Keratinocyte (primary cell): ENCODE measurements around the gene TALDO1. TPM values are rescaled to one million over a fixed set of nuclear protein-coding genes. Genes with fewer than 3 reads are reported as not detected.
A peak's percentile ranks its signal among the peaks of the same experiment; 100 is the strongest.

Experiments
- DNase-seq: peaks from one replicate; pipeline ENCODE4 v3.0.0-alpha.2; 2011; ENCODE audit warnings: low read depth, missing footprints, low spot score
- FAIRE-seq: peaks from 2 replicates; lab custom pipeline; 2011; peaks lifted over from hg19 to GRCh38; lab: Jason Lieb, UNC
- H2AFZ ChIP-seq: 2 replicates; pipeline ENCODE4 v1.6.0; 2012; ENCODE audit warnings: low read length, control low read depth, inconsistent platforms; ENCODE audit not compliant: control insufficient read depth
- H3K27ac ChIP-seq: 2 replicates; pipeline ENCODE4 v1.5.1; 2011; ENCODE audit warnings: low read length; ENCODE audit not compliant: control insufficient read depth, insufficient read depth
- H3K27me3 ChIP-seq: 3 replicates; pipeline ENCODE4 v1.6.0; 2011; ENCODE audit warnings: low read length; ENCODE audit not compliant: control insufficient read depth, insufficient read depth; ENCODE audit errors: extremely low read depth
- H3K36me3 ChIP-seq, 2 experiments: 2 replicates in 1 of 2; 3 replicates in 1 of 2; pipeline ENCODE4 v1.5.1; 2011; ENCODE audit warnings: low read length in 2 of 2, mild to moderate bottlenecking in 1 of 2; ENCODE audit not compliant: control insufficient read depth in 2 of 2, insufficient read depth in 2 of 2; ENCODE audit errors: extremely low read depth in 1 of 2
- H3K4me1 ChIP-seq: 3 replicates; pipeline ENCODE4 v1.5.1; 2011; ENCODE audit warnings: low read length; ENCODE audit not compliant: control insufficient read depth, insufficient read depth; ENCODE audit errors: extremely low read depth
- H3K4me2 ChIP-seq: 3 replicates; pipeline ENCODE4 v1.6.0; 2011; ENCODE audit warnings: low read depth, low read length; ENCODE audit not compliant: control insufficient read depth, insufficient read depth; ENCODE audit errors: extremely low read depth
- H3K4me3 ChIP-seq, 3 experiments: fragments of 200-600 bp in 1 of 3; sonication (generic) in 1 of 3; 2 replicates in 2 of 3; 3 replicates in 1 of 3; pipeline ENCODE4 v1.5.1; 2011 to 2016; ENCODE audit warnings: low read length in 3 of 3, mild to moderate bottlenecking in 3 of 3, control low read depth in 2 of 3, inconsistent platforms in 1 of 3, low read depth in 1 of 3, mixed read lengths in 1 of 3, mixed run types in 1 of 3, moderate library complexity in 1 of 3; ENCODE audit not compliant: control insufficient read depth in 2 of 3, insufficient read depth in 2 of 3; ENCODE audit errors: extremely low read depth in 1 of 3
- H3K79me2 ChIP-seq: 2 replicates; pipeline ENCODE4 v1.6.0; 2012; ENCODE audit warnings: low read length; ENCODE audit not compliant: control insufficient read depth, insufficient read depth
- H3K9ac ChIP-seq: 3 replicates; pipeline ENCODE4 v1.6.0; 2011; ENCODE audit warnings: low read length; ENCODE audit not compliant: control insufficient read depth, insufficient read depth; ENCODE audit errors: extremely low read depth
- H3K9me1 ChIP-seq: 3 replicates; pipeline ENCODE4 v1.6.0; 2011; ENCODE audit warnings: low read length; ENCODE audit not compliant: control insufficient read depth, insufficient read depth; ENCODE audit errors: extremely low read depth
- H3K9me3 ChIP-seq: 2 replicates; pipeline ENCODE4 v1.5.1; 2012; ENCODE audit warnings: low read depth, low read length; ENCODE audit not compliant: control insufficient read depth
- H4K20me1 ChIP-seq: 3 replicates; pipeline ENCODE4 v1.6.0; 2011; ENCODE audit warnings: low read length; ENCODE audit not compliant: control insufficient read depth, insufficient read depth; ENCODE audit errors: extremely low read depth
- EZH2 ChIP-seq: IDR thresholded peaks from one replicate; pipeline ENCODE4 v1.6.1; 2012; ENCODE audit warnings: inconsistent platforms, mild to moderate bottlenecking, low read length, moderate library complexity
- dilution Hi-C: fragments of 300-500 bp; cut with MboI; formaldehyde crosslinking; loops from one replicate; pipeline ENCODE4 v1.7.0; 2020; ENCODE audit warnings: low sequenced_read_pairs; ENCODE audit not compliant: extremely low pct_ligation_motif_present
- polyA plus RNA-seq, 5 experiments: library from polyadenylated mRNA; depleted of rRNA in 3 of 5; stranded (reverse) in 3 of 5; stranded (forward) in 1 of 5; unstranded in 1 of 5; fragments of >200 nt; gene quantifications; 1 replicate in 1 of 5; 2 replicates in 3 of 5; 3 replicates in 1 of 5; pipeline versions ENCODE4 v1.2.1 to v1.2.3, GENCODE V29; 2011 to 2012; ENCODE audit warnings: missing spikeins in 2 of 5, low read depth in 1 of 5, low replicate concordance in 1 of 5
- TF ChIP-seq, protein P1 (sequence below), 3 experiments: IDR thresholded peaks in 1 of 3; conservative IDR thresholded peaks in 1 of 3; optimal IDR thresholded peaks in 1 of 3; 2 replicates in 2 of 3; 3 replicates in 1 of 3; pipeline versions ENCODE3 to v1.5.1; 2011; ENCODE audit warnings: low read length in 3 of 3, mild to moderate bottlenecking in 3 of 3, moderate library complexity in 2 of 3, control low read depth in 1 of 3, inconsistent platforms in 1 of 3; ENCODE audit not compliant: insufficient read depth in 2 of 3; ENCODE audit errors: extremely low read depth in 1 of 3

TALDO1 gene
- polyA plus RNA-seq, 1 donor (not counting 4 experiments of a cell fraction or from before 2014, with no cell fraction given) = 162 TPM

DNA sequence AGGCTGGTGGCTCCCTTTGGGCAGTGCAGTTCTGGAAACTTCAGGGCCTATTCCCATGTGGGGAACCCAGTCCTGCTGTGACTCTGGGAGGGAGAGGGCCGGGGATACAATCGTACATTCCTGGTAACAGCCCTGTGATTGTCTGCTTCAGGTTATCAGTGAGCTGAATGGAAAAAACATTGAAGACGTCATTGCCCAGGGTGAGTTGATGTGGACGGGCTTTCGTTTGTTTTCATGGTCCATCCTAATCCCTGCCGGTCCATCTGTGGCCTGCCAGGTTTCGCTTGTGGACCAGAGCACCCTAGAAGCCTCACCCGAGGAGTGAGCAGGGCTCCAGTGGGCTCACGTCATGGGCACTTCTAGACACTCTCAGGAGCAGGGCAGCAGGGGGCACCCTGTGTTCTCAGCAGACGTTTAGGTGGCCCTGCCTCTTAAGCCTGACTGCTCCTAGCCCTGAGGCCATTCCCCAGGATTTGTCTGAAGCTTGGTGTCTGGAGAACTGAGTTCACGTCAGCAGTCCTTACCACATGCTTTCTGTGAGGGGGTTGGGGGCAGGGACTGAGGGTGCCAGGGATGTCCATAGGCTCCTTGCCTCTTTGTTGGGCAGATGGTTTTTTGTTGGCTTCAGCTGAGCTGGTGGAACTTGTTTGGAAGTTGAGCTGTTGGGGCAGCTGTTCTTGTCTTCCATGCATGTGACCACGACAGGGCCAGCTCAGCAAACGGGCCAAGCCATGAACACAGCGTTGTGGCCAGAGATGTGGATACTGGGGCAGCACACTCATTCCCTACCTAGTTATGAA lies 64.4 kb downstream of the TALDO1 start:
- TF ChIP-seq, protein P1, sequence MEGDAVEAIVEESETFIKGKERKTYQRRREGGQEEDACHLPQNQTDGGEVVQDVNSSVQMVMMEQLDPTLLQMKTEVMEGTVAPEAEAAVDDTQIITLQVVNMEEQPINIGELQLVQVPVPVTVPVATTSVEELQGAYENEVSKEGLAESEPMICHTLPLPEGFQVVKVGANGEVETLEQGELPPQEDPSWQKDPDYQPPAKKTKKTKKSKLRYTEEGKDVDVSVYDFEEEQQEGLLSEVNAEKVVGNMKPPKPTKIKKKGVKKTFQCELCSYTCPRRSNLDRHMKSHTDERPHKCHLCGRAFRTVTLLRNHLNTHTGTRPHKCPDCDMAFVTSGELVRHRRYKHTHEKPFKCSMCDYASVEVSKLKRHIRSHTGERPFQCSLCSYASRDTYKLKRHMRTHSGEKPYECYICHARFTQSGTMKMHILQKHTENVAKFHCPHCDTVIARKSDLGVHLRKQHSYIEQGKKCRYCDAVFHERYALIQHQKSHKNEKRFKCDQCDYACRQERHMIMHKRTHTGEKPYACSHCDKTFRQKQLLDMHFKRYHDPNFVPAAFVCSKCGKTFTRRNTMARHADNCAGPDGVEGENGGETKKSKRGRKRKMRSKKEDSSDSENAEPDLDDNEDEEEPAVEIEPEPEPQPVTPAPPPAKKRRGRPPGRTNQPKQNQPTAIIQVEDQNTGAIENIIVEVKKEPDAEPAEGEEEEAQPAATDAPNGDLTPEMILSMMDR (optimal IDR thresholded peaks at IDR 0.05 in 1 of 3, IDR thresholded peaks at IDR 0.05 in 1 of 3, conservative IDR thresholded peaks at IDR 0.05 in 1 of 3; ENCODE audit: extremely low read depth in 1 of 3, insufficient read depth in 2 of 3, low read length in 3 of 3) = peak in 2 of 3 experiments; percentile 15 to 45
- TF ChIP-seq EZH2 = no peak
- dilution Hi-C loops = no loop called here
- Histone ChIP-seq H3K4me3 (peak overlapping the region; percentile 81 to 98 (median 98)), H3K79me2 (peaks cover 39% of the 10 kb centered on the region), H3K4me2 (peak overlapping the region; percentile 83), H3K36me3 (peaks cover 29 to 31% of the 10 kb centered on the region in 2 experiments), H3K9ac (peak overlapping the region; percentile 96), H4K20me1 (peaks cover 19% of the 10 kb centered on the region), H3K9me1 (no peaks in the 10 kb centered on the region), H2AFZ (no peak overlapping the region), H3K27ac (peak overlapping the region; percentile 23), H3K27me3 (no peaks in the 10 kb centered on the region), H3K9me3 (no peaks in the 10 kb centered on the region), H3K4me1 (peaks cover 20% of the 10 kb centered on the region)
- DNase-seq (no peak), FAIRE-seq (no peak)

DNA sequence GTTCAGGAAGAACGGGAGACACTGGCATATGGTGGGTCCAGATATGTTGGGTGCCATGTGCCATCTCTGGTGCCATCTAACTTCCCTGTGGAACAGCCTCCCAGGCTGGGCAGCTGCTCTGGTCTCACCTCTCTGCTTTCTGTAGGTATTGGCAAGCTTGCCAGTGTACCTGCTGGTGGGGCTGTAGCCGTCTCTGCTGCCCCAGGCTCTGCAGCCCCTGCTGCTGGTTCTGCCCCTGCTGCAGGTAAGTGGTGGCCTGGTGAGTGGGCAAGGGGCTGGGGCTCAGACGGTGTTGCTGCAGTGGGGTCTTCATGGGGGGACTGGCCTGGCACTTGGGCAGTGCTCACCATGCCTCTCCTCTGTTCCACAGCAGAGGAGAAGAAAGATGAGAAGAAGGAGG lies 65.1 kb downstream of the TALDO1 start:
- no peak overlapping the region for H3K9ac ChIP-seq
- H3K27ac ChIP-seq = no peak overlapping the region
- no peak for TF ChIP-seq EZH2
- no peak overlapping the region for H3K4me3 ChIP-seq
- DNase-seq = no peak
- no peak overlapping the region for H3K4me2 ChIP-seq
- H3K4me1 ChIP-seq = peaks cover 20% of the 10 kb centered on the region
- H3K27me3 ChIP-seq = no peaks in the 10 kb centered on the region
- H3K9me1 ChIP-seq = no peaks in the 10 kb centered on the region
- H2AFZ ChIP-seq = no peak overlapping the region
- FAIRE-seq = no peak
- no peaks in the 10 kb centered on the region for H3K9me3 ChIP-seq
- peaks cover 39% of the 10 kb centered on the region for H3K79me2 ChIP-seq
- dilution Hi-C loops = no loop called here
- peaks cover 29 to 31% of the 10 kb centered on the region in 2 experiments for H3K36me3 ChIP-seq
- peaks cover 19% of the 10 kb centered on the region for H4K20me1 ChIP-seq
